GM18870 (cell line): ENCODE results near the gene GCLC.
"Not testable (repeated sequence)": the region's sequence is repeated elsewhere in the genome, so short reads cannot be mapped to it uniquely, and the experiment has no call there.

Source experiments
- ATAC-seq: cut with Tn5 transposase; IDR thresholded peaks from one replicate; pipeline ENCODE4 v1.9.1; 2021; ENCODE audit warnings: moderate library complexity; ENCODE audit not compliant: unreplicated experiment

The GCLC gene

DNA sequence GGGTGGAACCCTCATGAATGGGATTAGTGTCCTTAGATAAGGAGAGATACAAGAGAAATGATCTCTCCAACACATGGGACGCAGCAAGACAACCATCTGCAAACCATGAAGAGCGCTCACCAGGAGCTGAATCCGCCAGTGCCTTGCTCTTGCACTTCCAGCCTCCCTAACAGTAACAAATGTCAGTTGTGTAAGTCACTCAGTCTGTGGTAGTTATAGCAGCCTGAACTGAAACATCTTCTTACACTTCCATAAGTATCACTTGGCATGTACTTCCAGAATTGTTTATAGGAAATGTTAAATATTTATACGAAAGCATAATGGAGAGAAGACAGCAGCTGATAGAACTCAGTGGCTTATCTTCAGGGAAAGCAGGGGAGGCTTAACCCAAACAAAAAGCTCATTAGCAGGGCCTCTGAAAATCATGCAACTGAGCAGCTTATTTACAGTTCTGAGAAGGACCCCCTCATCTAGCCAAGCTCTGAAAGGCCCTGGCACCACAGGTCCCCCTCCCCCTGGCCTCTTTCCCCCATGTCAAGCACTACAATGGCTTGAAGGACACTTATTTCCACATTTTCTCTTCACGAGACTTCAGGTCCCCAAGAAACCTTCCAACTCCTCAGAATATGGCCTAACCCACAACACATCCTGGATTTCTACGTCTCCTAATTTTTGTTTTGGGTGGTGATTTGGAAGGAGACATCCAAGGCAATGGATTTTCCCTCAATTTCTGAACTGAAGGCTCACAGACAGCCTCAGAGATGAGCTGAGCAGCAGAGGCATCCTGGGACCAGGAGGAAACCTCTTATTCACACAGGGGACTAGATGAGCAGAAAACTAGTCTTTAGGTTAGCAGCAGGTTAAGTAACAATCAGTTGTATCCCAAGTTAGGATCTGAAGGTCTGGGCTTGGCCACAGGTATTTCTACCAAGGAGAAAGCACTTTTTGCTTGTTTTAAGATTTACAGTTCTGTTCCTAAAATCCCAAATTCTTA, 49.1 kb downstream of the GCLC start:
- ATAC-seq = no peak

DNA sequence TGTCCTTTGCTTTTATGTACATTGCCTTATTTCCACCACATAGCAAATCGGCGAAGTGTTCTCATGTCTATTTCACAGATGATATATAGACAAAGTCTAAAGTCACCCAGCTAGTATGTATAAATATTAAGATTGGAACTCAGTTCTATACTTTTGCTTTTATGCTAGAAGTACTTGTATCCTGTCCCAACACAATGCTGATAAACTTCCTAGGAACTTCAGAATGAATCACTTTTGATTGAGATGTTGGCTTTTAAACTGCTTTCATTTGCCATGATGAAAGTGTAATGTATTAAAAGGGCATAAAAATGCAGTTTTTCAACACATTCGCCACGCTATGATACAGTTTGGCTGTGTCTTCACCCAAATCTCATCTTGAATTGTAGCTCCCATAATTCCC, 50.8 kb downstream of the GCLC start:
- no peak for ATAC-seq

DNA sequence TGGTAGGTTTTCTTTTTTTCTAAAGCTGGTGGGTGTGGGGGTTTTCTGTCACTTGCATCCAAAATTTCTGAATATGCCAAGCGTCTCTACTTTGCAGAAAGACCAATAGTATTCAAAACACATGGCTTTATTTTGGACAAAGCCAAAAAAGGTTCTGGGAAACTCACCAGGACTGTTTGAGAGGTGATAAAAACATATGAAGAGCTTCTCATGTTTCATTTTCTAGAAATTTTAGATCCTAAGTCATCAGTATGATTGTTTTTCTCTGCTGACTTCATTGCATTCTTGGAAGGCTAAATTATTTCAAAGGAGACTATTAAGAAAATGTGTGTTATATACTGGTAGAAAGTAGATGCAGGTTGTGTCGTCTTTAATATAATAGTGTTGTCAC, 51.3 kb downstream of the GCLC start:
- ATAC-seq = no peak

DNA sequence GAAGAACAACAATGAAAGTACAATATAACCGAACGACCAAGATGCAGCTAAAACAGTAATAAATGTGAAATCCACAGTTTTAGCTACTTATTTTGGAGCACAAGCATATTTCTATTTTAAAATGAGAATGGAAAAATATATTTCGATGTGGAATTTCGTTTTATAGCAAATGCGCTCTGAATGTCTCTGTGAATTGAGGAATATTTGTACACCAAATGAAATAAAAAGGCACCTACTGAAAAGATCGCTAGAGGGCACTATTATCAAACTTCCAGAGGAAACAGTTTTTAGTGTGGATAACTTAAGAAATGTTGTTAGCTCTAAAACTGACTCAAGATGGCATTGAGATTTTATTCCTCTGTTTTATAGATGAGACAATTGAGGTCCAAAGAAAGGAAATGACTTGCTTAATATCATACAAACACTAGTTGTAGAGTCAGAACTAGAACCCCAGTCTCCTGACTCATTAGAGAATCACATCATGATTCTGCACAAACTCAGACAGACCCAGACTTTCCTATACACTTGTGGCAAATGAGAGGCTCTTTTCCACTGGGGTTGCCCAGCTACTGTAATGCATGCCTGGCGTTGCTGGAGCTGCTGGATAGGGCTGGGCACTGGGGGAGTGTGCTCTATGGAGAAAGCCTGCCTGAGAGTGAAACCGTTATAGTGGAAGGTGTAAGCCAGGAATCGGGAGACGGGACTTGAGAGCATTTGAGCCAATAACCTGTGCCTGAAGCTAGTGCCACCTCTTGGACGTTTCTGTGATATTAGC, 51.9 kb downstream of the GCLC start:
- ATAC-seq = peak; percentile 47

DNA sequence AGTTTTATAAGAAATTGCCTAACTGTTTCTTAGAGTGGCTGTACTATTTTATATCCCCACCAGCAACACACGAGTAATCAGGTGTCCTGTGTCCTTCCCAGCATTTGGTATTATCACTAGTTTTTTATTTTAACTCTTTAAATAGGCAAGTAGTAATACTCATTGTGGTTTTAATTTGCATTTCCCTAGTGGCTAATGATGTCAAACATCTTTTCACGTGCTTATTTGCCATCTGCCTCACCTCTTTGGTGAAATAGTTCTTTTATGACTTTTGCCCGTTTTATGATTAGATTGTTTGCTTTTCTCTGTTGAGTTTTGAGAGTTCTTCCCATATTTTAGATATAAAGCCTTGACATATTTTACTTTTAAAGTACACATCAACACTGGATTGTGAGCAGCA, 57.8 kb downstream of the GCLC start:
- ATAC-seq = no peak

DNA sequence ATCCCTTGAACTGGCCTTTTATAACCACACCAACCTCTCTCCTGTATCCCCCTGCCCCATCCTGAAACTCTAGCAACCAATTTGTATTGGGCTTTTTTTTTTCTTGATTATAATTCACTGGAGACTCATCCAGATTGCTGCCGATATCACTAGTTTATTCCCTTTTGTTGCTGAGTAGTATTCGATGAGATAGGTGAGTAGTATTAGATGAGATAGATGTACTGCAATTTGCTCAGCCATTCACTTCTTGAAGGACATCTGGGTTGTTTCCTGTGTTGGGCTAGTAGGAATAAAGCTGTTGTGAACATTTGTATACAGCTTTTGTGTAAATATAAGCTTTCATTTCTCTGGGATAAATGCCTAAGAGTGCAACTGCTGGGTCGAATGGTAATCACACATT, 58.2 kb downstream of the GCLC start:
- ATAC-seq = no peak

DNA sequence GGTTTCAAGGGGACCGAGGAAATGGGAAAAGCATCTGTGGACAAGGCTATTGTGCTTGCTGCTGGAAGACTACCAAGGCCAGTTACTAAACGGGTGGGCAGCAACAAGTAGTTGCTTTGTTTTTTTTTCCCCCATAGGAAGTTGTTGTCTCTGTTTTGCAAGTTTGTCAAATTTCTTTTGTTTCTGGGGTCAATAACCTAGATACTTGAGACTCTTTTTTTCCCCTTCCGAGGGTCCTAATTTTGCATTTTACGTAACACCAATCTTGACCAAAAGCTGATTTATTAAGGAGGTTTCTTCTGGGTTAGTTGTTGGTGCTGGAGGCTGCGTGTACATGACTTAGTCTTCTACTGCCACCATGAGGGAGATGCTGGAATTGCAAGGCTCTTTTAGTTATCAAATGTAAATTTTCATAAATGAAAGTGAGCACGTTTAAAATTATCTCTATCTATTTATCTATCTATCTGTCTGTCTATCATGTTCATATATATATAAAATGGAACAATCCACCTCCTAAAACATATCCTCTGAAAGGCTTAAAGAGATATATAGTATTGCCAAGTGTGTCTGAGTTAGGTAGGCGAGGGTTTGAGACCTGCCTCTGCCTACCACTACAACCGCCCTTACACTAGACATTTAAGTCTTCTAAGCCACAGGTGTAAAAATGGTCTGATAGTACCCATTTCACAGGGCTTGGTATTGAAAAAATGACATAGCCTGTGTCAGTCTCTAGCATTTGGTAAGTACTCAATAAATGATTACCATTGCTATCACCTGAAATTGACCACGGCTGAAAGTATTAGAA, 60.2 kb downstream of the GCLC start:
- no peak for ATAC-seq

DNA sequence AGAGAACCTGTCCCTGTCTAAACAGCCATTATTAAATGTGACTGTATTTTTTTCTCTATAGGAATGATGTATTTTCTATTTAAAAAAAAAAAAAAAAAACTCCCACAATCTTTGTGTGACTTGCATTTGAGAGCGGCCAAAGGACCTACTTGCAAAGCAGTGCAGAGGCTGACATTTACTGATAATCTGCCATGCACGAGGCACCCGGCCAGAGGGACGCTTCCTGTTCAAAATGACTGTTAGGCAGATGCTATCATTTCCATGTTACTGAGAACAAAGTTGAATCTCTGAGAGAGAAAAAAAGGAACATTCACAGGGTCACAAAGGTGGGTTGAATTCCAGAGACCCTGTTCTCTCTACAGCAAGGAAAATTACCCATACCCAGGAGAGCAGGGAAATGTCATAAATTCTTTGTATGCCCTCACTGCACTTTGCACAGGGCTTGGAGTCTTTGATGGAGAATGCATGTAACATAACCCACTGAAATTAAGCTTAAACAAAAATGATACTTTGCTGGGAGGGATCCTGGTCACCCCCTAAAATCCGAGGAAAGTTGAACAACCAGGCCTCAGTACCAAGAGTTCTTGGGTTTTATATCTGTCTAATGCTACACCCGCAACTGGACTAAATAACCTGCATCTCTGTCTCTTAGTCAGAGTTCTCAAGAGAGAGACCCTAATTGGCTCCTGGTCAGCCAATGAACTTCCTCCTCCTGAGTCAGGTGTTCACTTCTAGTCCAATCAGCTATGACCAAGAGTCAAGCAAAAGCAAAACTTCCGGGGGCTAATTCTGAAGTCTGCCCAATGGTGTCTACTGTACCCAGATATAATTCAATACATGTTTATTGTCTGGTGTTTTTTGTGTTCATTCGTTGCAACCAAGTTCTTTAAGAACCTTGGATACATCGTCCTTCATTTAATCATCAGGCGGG, 61.2 kb downstream of the GCLC start:
- ATAC-seq = no peak

DNA sequence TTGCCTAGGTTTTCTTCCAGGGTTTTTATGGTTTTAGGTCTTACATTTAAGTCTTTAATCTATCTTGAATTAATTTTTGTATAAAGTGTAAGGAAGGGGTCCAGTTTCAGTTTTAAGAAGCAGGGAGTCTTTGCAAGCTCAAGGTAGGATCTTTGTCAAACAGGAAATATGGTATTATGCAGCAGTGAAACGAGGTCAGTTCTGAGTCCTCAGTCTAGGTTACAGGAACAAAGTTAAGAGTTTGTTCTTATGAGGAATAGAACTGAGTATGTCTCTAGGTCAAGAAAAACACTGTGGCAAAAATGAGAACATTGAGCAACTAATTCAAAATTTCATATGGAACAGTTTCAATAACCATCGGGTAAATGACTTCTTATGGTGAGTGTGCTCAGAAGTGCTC, 63.6 kb downstream of the GCLC start:
- no peak for ATAC-seq

DNA sequence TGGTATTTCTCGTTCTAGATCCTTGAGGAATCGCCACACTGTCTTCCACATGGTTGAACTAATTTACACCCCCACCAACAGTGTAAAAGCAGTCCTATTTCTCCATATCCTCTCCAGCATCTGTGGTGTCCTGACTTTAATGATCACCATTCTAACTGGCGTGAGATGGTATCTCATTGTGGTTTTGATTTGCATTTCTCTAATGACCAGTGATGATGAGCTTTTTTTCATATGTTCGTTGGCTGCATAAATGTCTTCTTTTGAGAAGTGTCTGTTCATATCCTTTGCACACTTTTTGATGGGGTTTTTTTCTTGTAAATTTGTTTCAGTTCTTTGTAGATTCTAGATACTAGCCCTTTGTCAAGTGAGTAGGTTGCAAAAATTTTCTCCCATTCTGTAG, 64.1 kb downstream of the GCLC start:
- ATAC-seq = not testable (repeated sequence)

DNA sequence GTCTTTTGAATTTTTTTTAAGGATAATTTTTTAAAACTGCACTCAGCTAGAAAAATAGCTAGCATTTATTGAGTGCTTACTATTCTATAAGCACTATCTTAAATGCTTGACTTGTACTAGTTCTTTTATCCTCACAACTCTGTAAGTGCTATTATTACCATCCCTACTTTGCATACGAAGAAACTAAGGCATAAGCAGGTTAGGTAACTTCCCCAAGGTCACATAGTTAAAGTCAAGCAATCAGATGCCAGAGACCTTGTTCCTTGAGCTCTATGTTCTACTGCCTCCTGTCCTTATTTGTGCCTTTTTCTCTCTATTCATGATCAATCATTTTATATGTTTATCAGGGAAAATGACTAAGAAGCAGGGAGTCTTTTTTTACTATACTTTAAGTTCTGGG, 65.0 kb downstream of the GCLC start:
- no peak for ATAC-seq

DNA sequence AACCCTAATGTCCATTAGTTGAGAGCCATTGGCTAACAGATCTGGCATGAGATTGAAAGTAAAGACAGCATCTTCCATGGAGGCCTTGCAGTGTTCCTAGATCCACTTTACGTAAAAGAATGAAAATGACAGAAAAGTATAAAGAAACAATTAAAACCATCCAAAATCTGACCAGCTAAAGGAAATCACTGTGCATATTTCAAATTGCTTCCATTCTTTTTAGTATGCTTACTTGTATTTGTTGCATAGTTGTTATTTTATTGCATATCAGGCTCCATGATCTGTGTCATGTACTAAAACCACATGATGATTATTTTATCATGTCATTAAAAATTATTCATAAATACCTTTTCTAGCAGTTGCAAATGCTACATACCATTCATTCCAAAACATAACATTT, 67.9 kb downstream of the GCLC start:
- ATAC-seq = no peak

DNA sequence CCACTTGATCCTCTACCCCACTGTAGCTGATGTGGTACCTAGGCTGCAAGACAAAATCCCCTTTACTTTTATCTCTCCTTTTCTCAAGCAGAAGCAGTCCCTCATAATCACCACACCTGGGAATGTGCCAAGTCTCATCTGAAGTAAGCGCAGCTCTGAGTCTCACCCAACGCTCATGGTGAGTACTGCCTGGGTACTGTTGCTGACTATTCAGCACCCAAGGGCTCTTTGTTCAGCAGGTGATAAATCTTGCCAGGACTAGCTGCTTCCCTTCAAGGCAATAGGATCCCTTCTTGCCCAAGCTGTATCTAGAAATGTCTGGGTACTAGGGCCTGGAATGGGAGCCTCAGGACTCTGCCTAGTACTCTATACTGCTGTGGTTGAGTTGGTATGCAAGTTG, 70.9 kb downstream of the GCLC start:
- ATAC-seq = no peak

DNA sequence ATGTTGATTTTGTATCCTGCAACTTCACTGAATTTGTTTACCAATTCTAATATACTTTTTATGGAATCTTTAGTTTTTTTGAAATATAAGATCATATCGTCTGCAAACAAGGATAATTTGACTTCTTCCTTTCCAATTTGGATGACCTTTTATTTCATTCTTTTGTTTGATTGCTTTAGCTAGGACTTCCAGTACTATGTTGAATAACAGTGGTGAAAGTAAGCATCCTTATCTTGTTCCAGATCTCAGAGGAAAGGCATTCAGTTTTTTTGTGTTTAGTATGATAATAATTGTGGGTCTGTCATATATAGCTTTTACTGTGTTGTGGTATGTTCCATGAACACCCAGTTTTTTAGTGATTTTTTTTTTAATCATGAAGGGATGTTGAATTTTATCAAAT, 75.7 kb downstream of the GCLC start:
- ATAC-seq = no peak

DNA sequence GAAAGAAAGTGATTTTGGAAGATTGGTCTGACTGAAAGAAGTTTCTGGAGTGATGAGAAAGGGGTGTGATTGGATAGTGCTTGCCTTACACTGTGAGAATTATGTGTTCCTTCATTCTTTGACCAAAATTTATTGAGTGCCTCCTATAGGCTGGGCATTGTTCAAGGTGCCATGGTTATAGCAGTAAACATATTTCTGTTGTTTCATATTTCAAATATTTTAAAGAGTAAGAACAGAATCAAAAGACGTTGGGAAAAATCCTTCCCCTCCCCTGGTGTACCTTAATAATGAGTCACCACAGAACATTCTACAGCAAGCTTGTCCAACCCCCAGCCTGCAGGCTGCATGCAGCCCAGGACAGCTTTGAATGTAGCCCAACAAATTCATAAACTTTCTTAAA, 78.6 kb downstream of the GCLC start:
- no peak for ATAC-seq

DNA sequence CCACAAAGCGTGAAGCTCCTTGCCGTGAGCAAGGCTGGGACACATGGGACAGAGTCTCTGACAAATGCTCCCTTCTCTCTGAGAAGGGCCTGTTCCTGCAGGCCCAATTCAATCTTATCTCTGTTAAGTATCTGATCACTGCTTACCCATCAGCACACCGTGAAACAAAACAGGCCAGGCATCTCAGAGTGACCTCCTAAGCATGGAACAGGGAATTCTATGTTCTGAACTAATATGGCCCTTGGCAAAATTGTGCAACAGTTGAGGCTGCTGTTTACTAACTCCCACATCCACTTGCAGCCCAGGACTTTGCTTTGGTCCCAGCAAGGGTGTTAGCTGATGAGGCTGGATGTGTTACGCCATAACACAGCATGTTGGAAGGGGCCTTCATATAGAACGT, 79.2 kb downstream of the GCLC start:
- ATAC-seq = no peak

DNA sequence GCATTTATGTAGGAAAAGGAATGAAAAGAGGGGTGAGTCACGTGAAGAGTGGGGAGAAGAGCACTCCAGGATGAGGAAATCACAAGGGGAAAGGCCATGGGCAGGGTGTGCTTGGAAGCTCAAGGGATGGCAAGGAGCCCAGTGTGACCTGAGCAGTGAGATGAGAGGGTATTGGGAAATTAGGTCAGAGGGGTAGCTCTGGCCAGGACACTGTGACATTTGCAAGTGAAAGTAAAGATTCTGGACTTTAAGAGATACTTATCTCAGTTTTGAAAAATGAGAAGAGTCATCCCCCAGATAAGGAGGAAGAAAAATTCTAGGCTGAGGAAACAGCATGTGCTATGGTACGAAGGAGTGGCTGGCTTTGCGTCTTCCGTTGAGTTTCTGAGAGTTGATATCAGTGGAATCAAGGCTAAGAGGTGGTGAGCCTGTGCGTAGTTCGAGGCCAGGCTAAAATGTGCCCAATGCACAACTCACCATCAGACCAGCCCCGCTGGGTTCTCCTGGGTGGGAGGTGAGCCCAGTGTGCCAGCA, 79.9 kb downstream of the GCLC start:
- no peak for ATAC-seq

DNA sequence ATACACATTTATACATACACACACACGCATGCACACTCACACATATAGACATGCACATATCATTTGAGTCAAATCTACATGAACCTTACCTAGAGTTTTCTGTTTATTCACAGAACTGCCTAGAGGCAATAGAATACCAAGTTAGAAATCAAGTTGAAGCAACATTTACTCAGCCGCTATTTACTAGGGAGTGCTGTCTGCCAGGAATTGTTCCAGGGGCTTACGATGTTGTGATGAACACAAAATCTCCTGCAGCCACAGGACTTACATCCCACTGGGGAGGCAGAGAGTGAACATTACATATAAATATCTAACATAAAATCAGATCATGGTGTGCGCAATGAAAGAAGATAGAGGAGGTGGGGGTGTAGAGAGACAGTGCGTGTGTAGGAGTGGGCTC, 80.4 kb downstream of the GCLC start:
- ATAC-seq = no peak

DNA sequence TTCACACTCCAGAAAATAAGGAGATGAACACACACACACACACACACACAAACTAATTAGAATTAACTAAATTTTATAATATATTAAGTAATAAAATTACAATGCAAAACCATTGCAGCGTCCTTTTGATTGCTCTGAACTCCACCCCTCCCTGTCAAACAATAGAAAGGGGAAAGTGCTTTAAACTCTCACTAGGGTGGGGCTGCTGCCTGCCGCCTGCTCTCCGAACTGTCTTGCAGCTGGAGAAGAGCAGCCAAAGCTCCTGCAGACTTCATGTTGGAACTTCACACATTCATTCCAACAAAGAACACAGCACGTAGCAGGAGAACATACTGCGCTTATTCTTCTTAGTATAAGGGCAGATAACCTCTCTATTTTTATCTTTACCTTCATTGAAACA, 83.2 kb downstream of the GCLC start:
- ATAC-seq = no peak

DNA sequence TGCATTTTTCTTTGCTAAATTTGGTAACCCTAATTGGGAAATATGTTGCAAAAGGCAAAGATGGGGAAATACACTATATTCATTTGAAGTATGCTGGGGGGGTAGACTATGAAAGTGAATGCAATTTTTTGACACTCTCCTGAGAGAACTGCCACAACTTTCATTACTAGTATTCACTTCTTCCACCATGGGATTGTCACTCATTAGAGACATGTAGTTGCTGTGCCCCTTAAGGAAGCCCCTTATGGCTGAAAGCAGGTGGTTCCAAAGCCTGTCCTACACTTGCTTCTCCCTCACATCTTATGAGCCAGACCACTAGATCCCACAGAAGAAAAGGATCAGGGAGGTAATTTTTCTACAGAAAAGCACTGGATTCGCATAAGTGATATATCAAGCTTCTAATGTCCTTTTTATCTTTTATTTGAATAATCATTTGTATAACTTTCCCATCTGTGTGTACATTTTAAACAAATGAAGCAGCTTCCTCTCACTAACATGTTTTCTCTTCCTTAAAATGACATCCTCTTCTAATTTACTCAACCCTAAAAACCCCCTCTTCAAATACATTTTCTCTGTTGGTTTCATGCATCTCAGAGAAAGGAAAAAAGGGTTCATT, 83.8 kb downstream of the GCLC start:
- peak; percentile 76 for ATAC-seq
